GM23248 (cell line): Measurements from ENCODE around the gene MRPL46.

ENCODE experiments used
- EZH2 ChIP-seq: fragments of 200-600 bp; sonication (generic); IDR thresholded peaks from 2 replicates; pipeline ENCODE4 v1.6.1; 2018; ENCODE audit warnings: antibody characterized with exemption, mild to moderate bottlenecking; ENCODE audit not compliant: insufficient read depth, poor library complexity, severe bottlenecking
- EZH2phosphoT487 ChIP-seq: fragments of 200-600 bp; sonication (generic); IDR thresholded peaks from 2 replicates; pipeline ENCODE4 v1.6.1; 2018; ENCODE audit warnings: antibody characterized with exemption, moderate library complexity, mild to moderate bottlenecking, low read depth; ENCODE audit not compliant: insufficient read depth

DNA sequence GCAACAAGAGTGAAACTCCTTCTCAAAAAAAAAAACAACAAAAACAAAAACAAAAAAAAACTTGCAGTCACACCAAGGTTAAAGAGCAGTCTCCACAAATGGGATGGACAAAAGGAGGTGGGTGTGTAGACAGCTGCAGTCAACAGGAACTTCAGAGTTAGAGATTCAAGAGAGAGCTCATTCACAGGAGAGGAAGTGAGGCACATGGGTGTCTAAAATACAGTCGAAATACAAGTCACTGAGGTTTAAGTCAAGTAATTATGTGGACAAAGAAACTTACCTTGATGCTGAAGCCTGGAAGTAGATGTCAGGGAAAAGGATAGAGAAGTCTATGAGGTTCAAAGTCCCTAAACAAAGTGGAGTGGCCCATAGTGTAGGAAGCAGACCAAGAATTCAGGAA lies 15.1 kb upstream of the MRPL46 start:
- TF ChIP-seq EZH2 (no peak), EZH2phosphoT487 (no peak)
